Mesenchymal stem cell (in vitro differentiated cells and primary cell): Measurements from ENCODE around the gene ARMH3.

Experiments
- DNase-seq: peaks from one replicate; pipeline ENCODE4 v3.0.0-alpha.2; 2013
- H2AFZ ChIP-seq: one replicate; pipeline ENCODE4 v1.6.1; 2013; ENCODE audit warnings: low read depth, mild to moderate bottlenecking, control low read depth, inconsistent platforms, low read length, moderate library complexity
- H2AK5ac ChIP-seq: 2 replicates; pipeline ENCODE4 v1.6.1; 2013; ENCODE audit warnings: low read length, moderate library complexity, mild to moderate bottlenecking, inconsistent platforms; ENCODE audit not compliant: severe bottlenecking
- H2BK120ac ChIP-seq: one replicate; pipeline ENCODE4 v1.6.1; 2013; ENCODE audit warnings: low read depth, mild to moderate bottlenecking, inconsistent platforms, low read length, moderate library complexity
- H2BK12ac ChIP-seq, 2 experiments: one replicate each; pipeline ENCODE4 v1.6.1; 2013; ENCODE audit warnings: inconsistent platforms in 2 of 2, low read length in 2 of 2, mild to moderate bottlenecking in 2 of 2, moderate library complexity in 2 of 2, control low read depth in 1 of 2
- H2BK15ac ChIP-seq: one replicate; pipeline ENCODE4 v1.6.1; 2013; ENCODE audit warnings: mild to moderate bottlenecking, low read depth, inconsistent platforms; ENCODE audit not compliant: poor library complexity, severe bottlenecking
- H2BK5ac ChIP-seq: 2 replicates; pipeline ENCODE4 v1.6.1; 2013; ENCODE audit warnings: low read depth, mild to moderate bottlenecking, low read length, control low read depth, inconsistent platforms; ENCODE audit not compliant: poor library complexity, severe bottlenecking
- H3K14ac ChIP-seq, 2 experiments: one replicate each; pipeline ENCODE4 v1.6.1; 2013; ENCODE audit warnings: inconsistent platforms in 2 of 2, low read length in 2 of 2, control low read depth in 1 of 2, mild to moderate bottlenecking in 1 of 2, moderate library complexity in 1 of 2
- H3K18ac ChIP-seq, 2 experiments: one replicate each; pipeline ENCODE4 v1.6.1; 2013; ENCODE audit warnings: inconsistent platforms in 2 of 2, low read length in 2 of 2, control low read depth in 1 of 2, low read depth in 1 of 2, mild to moderate bottlenecking in 1 of 2
- H3K23ac ChIP-seq, 2 experiments: one replicate each; pipeline ENCODE4 v1.6.1; 2013; ENCODE audit warnings: inconsistent platforms in 2 of 2, low read length in 2 of 2, mild to moderate bottlenecking in 2 of 2, moderate library complexity in 2 of 2, control low read depth in 1 of 2
- H3K27ac ChIP-seq: 2 replicates; pipeline ENCODE4 v1.5.1; 2013; ENCODE audit warnings: mild to moderate bottlenecking, moderate library complexity, low read length, control low read depth, inconsistent platforms; ENCODE audit not compliant: poor library complexity, severe bottlenecking
- H3K27me3 ChIP-seq, 2 experiments: 2 replicates each; pipeline versions ENCODE4 v1.6.1 to v1.7.0; 2013; ENCODE audit warnings: low read length in 2 of 2, mild to moderate bottlenecking in 2 of 2, moderate library complexity in 2 of 2, control low read depth in 1 of 2, inconsistent platforms in 1 of 2; ENCODE audit not compliant: control insufficient read depth in 1 of 2, insufficient read depth in 1 of 2
- H3K36me3 ChIP-seq, 2 experiments: 2 replicates each; pipeline versions ENCODE4 v1.6.1 to v1.7.0; 2013; ENCODE audit warnings: low read length in 2 of 2, control low read depth in 1 of 2, inconsistent platforms in 1 of 2, low read depth in 1 of 2, mild to moderate bottlenecking in 1 of 2; ENCODE audit not compliant: insufficient read depth in 2 of 2, control insufficient read depth in 1 of 2
- H3K4ac ChIP-seq, 2 experiments: one replicate each; pipeline ENCODE4 v1.6.1; 2013; ENCODE audit warnings: inconsistent platforms in 2 of 2, low read length in 2 of 2, mild to moderate bottlenecking in 2 of 2, moderate library complexity in 2 of 2, control low read depth in 1 of 2, low read depth in 1 of 2
- H3K4me1 ChIP-seq: 2 replicates; pipeline ENCODE4 v1.6.1; 2013; ENCODE audit warnings: low read depth, low read length, control low read depth; ENCODE audit not compliant: control insufficient read depth, insufficient read depth
- H3K4me2 ChIP-seq: 2 replicates; pipeline ENCODE4 v1.6.1; 2013; ENCODE audit warnings: low read length, mild to moderate bottlenecking, inconsistent platforms; ENCODE audit not compliant: poor library complexity, severe bottlenecking
- H3K4me3 ChIP-seq, 2 experiments: 2 replicates each; pipeline versions ENCODE4 v1.5.1 to v1.7.0; 2013; ENCODE audit warnings: low read length in 2 of 2, mild to moderate bottlenecking in 2 of 2, control low read depth in 1 of 2, low read depth in 1 of 2; ENCODE audit not compliant: insufficient read depth in 1 of 2
- H3K79me1 ChIP-seq: replicated peaks from 2 replicates; pipeline ENCODE4 v1.6.1; 2013; ENCODE audit warnings: mild to moderate bottlenecking, control low read depth, low read length, inconsistent platforms; ENCODE audit not compliant: poor library complexity, severe bottlenecking
- H3K9ac ChIP-seq: 2 replicates; pipeline ENCODE4 v1.7.0; 2013; ENCODE audit warnings: mild to moderate bottlenecking, low read length, moderate library complexity
- H3K9me3 ChIP-seq: 2 replicates; pipeline ENCODE4 v1.7.0; 2013; ENCODE audit warnings: mild to moderate bottlenecking, low read length; ENCODE audit not compliant: control insufficient read depth
- H4K8ac ChIP-seq: one replicate; pipeline ENCODE4 v1.6.1; 2013; ENCODE audit warnings: inconsistent platforms, mild to moderate bottlenecking, low read length, moderate library complexity
- H4K91ac ChIP-seq: one replicate; pipeline ENCODE4 v1.6.1; 2013; ENCODE audit warnings: mild to moderate bottlenecking, low read length, inconsistent platforms
- WGBS: methylation state at CpG from one replicate; pipeline ENCODE4 v1.1.7; 2013; ENCODE audit warnings: mixed read lengths; 5-methylcytosine and 5-hydroxymethylcytosine counted together

Gene ARMH3

GRCh38 chr10:101832325-101832771, 223.6 kb downstream of the ARMH3 start:
- Histone ChIP-seq H3K9me3 (no peaks in the 10 kb centered on the region), H3K79me1 (peaks cover 7% of the 10 kb centered on the region), H4K91ac (no peak overlapping the region), H3K4me2 (no peak overlapping the region), H2BK5ac (no peak overlapping the region), H2BK15ac (no peak overlapping the region), H3K18ac (no peak overlapping the region), H3K23ac (no peak overlapping the region), H3K4ac (no peak overlapping the region), H2AFZ (no peak overlapping the region), H3K14ac (no peak overlapping the region), H3K27me3 (no peaks in the 10 kb centered on the region), H3K4me3 (no peak overlapping the region), H3K9ac (no peak overlapping the region), H2BK12ac (no peak overlapping the region), H3K36me3 (peaks cover 6 to 19% of the 10 kb centered on the region in 2 experiments), H3K4me1 (peaks cover 18% of the 10 kb centered on the region), H2BK120ac (no peak overlapping the region), H4K8ac (peak overlapping the region; percentile 25), H3K27ac (no peak overlapping the region), H2AK5ac (no peak overlapping the region)
- 97% methylated on average over 4 of the region's 4 CpGs for WGBS
- DNase-seq = no peak

- Histone ChIP-seq H3K27ac (no peak overlapping the region), H3K79me1 (peaks cover 7% of the 10 kb centered on the region), H3K18ac (peak overlapping the region; percentile 4 to 58), H2BK5ac (no peak overlapping the region), H2BK12ac (peak overlapping the region; percentile 35 to 48), H3K9me3 (no peaks in the 10 kb centered on the region), H3K14ac (peak overlapping the region in 1 of 2 experiments; percentile 46), H2BK15ac (no peak overlapping the region), H3K4me2 (peak overlapping the region; percentile 92), H2BK120ac (no peak overlapping the region), H3K4me1 (peaks cover 18% of the 10 kb centered on the region), H2AFZ (no peak overlapping the region), H3K36me3 (peaks cover 10 to 25% of the 10 kb centered on the region in 2 experiments), H3K4ac (peak overlapping the region in 1 of 2 experiments; percentile 3), H4K91ac (peak overlapping the region; percentile 45), H3K27me3 (no peaks in the 10 kb centered on the region), H2AK5ac (no peak overlapping the region), H3K9ac (peak overlapping the region; percentile 79), H3K4me3 (peak overlapping the region in 1 of 2 experiments; percentile 74), H4K8ac (peak overlapping the region; percentile 91), H3K23ac (no peak overlapping the region)
- DNase-seq = no peak
- 80% methylated on average over 8 of the region's 9 CpGs for WGBS
Observed at GRCh38 chr10:101831169-101831811, 224.7 kb downstream of the ARMH3 start.

- no peaks in the 10 kb centered on the region for H3K9me3 ChIP-seq
- H2BK12ac ChIP-seq = peak overlapping the region; percentile 86 to 92
- peak overlapping the region; percentile 97 for H4K91ac ChIP-seq
- peak overlapping the region; percentile 91 for H4K8ac ChIP-seq
- peak overlapping the region; percentile 67 to 93 for H3K18ac ChIP-seq
- no peaks in the 10 kb centered on the region for H3K27me3 ChIP-seq
- H3K4me2 ChIP-seq = peak overlapping the region; percentile 92
- peak; percentile 92 for DNase-seq
- H2AK5ac ChIP-seq = no peak overlapping the region
- H3K23ac ChIP-seq = no peak overlapping the region
- peak overlapping the region in 1 of 2 experiments; percentile 89 for H3K4ac ChIP-seq
- peaks cover 10 to 25% of the 10 kb centered on the region in 2 experiments for H3K36me3 ChIP-seq
- peak overlapping the region; percentile 60 to 74 for H3K4me3 ChIP-seq
- H2AFZ ChIP-seq = peak overlapping the region; percentile 51
- H3K79me1 ChIP-seq = peaks cover 7% of the 10 kb centered on the region
- no peak overlapping the region for H2BK120ac ChIP-seq
- H2BK5ac ChIP-seq = no peak overlapping the region
- peaks cover 17% of the 10 kb centered on the region for H3K4me1 ChIP-seq
- H2BK15ac ChIP-seq = peak overlapping the region; percentile 85
- peak overlapping the region in 1 of 2 experiments; percentile 56 for H3K14ac ChIP-seq
- H3K27ac ChIP-seq = peak overlapping the region; percentile 12
- peak overlapping the region; percentile 79 for H3K9ac ChIP-seq
- 6% methylated on average over 50 of the region's 56 CpGs for WGBS
Observed at GRCh38 chr10:101830322-101831168, 225.4 kb downstream of the ARMH3 start.
